HK-2 (cell line): ENCODE data around the gene KRT13.

Experiments
- DNase-seq: peaks from one replicate; pipeline ENCODE4 v3.0.0-alpha.2; 2018; ENCODE audit not compliant: unreplicated experiment

KRT13 gene

DNA sequence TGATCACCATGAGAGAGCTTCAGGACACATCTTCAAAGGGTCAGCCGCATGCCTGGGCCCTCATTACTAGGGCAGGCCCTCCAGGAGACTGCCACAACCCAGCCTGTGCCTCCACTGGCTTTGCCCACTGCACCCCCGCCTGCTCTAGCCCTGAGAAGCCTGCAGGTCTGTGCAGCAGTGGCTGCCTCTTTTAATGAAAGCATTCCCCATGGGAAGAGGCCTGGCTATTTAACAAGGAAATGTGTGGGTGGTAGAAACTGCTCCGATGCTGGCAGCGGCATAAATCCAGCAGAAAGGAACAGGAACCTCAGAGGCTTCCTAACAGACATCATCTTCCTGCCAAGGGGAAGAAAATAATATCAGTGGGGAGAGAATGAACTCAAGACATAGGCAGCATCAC lies 37.9 kb downstream of the KRT13 start:
- no peak for DNase-seq

DNA sequence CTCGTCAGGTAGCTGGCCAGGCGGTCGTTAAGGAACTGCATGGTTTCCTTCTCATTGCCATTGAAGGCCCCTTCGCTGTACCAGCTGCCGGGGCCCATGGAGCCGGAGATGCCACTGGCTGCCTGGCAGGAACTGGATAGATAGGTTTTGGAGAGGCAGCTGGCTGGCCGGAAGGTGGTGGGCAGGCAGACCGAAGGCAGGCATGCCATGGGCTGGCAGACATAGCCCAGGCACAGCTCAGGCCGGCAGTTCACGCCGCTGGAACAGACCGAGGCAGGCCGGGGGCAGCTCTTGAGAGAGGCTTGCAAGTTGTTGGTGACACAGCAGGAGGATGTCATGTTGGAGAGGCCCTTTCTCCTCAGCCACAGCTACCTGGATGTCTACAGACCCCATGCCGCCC lies 38.4 kb downstream of the KRT13 start, which contains the start of gene KRT32:
TSS of gene KRT32 (minus strand) at position 399 of the 400 bp plus-strand sequence. CDS start at position 338, 61 bp downstream.
- no peak for DNase-seq

DNA sequence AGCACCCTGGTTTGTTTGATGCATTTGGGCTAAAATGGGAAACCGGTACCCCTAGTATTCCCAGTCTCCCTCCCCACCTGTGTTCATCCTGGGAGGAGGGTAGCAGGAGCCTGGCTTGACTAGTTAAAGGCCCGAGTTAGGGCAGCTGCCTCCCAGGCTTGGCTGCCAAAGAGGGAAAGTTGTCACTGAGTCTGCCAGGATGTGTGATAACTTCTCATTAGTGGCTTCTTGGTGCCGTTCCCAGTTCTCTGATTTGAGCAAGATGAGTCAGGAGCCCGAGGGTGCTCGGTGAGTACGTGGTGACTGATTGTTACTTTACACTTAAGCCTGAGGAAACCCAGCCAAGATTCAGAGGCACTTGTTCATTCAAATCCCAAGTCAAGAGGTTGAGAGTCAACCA lies 40.7 kb downstream of the KRT13 start:
- peak; percentile 58 for DNase-seq

DNA sequence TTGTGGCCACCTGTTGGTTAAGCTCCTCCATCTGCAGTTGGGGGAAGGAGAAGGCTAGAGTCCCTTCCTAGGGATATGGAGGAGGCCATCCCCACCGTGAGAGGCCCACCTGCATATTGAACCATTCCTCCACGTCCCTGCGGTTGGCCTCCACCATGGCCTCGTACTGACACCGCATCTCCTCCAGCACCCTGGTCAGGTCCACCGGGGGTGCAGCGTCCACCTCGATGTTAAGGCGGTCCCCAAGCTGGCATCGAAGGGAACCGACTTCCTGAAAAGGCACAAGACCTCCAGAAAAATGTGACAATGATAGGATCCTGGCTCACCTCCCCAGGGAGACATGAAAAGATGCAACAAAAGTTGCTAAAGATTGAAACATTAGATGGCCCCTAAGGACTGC lies 41.2 kb downstream of the KRT13 start:
- DNase-seq: no peak

DNA sequence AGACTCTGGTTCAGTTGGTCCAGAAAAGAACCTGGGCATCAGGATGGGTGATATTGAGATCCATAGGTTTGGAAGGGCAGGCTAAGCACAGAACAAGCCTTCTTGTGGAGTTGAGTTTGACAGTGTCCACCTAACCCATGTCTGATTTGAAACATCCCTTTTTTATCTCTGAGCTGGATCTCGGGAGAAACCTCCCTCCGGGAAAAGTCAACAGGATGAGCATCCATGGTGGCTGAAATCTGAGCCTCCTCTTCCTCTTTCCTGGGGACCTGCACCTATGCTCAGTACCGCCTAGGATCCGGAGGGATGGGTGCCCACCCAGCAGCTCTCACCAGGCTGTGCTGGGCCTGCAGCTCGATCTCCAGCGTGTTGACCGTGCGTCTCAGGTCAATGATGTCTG lies 41.7 kb downstream of the KRT13 start:
- no peak for DNase-seq

DNA sequence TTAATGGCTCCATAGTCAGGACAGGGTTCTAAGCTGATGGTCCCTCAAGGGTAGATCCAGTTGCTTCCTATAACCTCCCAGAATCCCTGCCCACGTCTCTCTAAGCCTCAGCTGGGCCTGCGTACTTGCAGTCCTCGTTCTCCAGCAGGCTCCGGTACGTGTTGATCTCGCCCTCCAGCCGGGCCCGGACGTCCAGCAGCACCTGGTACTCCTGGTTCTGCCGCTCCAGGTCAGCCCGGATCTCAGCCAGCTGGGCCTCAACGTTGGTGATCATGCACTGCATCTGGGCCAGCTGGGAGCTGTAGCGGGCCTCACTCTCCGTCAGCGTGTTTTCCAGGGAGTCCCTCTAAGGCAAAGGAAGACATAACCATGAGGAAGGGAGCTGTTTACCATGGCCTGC lies 42.7 kb downstream of the KRT13 start:
- DNase-seq: no peak

DNA sequence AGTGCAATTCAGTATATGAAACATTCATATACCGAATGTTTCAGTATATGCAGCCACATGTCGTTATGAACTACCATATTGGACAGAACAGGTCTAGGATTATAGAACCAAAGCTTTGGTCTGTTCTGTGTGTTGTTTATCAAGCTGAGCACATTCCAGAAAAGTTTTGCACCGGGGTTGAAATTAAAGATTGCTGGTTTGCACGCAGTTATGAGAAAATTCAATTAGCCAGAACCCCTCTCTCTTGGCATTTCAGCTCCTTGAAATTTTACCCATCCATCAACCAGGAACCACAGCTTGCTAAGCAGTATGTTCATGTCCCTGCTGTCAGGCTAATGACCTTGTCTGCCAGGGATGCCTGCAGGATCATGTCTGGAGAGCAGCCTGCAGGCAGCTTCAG lies 47.7 kb downstream of the KRT13 start:
- no peak for DNase-seq

DNA sequence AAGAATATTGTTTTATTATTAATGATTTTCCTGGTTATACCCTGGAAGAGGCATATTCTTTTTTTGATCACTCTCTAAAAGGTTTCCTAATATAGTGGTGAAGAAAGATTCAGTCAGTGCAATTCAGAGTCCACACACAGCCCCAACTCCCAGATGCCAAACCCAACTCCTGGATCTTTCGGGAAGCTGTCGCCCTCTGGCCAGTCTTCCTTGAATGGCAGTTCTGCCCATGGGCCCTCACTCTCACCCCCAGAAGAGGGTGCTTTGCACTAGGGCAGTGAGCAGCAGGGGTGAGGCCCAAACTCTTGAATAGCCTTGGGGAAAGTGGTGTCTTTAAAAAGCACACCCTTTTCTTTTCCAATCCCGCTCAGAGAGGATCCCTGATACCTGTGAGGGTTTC lies 49.2 kb downstream of the KRT13 start:
- DNase-seq: no peak

DNA sequence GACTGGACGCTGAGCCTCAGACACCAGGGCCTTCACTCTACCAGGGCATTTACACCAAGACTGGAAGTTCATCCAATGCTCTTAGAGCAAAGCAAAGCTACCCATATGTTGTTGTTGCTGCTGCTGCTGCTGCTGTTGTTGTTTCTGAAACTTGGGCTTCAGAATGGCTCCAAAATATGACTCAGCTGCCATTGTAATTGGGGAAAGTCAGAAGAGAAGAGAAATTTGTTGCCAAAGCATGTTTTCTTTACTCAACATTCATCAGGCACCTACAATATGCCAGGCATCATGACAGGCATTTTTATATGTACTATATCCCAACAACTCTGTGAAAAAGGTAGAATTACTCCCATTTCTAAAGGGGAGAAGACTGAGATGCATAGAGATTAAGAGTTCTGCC lies 50.2 kb downstream of the KRT13 start:
- DNase-seq: no peak

DNA sequence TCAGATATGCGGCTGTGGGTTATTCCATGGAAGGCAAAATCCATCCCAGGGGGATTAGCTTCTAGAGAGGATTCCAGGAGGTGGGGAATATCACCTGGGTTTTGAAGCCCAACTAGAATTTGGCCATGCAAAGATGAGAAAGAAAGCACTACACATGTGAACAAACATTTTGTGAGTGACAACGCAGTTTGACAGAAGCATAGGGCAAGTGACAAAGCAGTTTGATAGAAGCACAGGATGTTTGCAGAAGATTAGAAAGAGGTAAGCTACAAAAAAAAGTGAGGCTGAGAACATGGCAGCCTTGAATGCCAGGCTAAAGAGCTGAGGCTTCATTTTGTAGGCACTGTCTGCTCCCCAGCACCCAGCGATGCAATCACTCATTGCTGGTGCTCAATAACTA lies 52.3 kb downstream of the KRT13 start:
- no peak for DNase-seq

DNA sequence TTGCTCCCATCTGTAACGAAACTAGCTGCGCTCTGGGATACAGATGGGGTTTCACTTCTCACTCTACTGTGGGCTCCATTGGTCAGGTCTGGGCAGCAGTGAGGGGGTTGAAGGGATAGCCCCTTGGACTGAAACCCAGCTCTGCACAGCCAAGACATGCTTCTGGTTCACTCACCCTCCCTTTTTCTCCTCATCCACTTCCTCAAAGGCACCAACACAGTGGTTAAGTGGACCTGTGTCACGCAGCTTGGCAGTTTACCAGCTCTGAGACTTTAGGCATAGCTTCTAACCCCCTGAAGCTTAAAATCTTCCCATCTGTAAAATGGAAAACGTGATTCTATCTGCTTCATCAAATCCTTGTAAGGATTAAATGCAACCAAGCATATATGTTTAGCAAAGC lies 53.1 kb downstream of the KRT13 start:
- DNase-seq: no peak

DNA sequence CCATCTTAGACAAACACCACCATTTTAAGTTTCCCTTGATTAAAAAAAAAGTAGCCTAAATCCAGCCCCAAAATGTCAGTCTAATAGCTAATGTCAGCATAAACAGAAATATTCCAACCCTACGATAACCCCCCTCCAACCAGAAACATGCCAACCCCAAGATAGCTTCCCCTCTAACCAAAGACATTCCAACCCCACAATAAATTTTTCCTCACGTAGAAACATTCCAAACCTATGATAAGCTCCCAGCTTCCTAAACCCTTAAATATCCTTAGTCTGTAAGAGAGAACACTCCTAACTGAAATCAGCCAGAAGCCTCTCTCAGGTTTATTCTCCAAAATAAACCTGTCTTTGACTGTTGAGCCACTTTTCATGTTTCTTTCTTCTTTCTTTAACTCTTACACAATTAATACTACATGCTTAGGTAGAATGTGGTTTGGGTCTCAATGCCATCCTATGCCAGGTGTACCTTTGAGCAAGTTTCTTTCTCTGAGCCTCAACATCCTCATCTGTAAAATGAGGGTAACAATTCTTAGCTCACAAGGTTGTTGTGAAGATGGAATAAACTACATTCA lies 54.2 kb downstream of the KRT13 start:
- no peak for DNase-seq
